Body of pancreas (tissue), 4 donors: ENCODE measurements around the gene QPCTL. TPM values are rescaled to one million over a fixed set of nuclear protein-coding genes. Genes with fewer than 3 reads are reported as not detected.

Source experiments
- ATAC-seq: fragments of 150-250 bp; one replicate; pipeline ENCODE4 v1.9.1; 2016
- DNase-seq, 4 donors: peaks; one replicate each; pipeline ENCODE4 v3.0.0-alpha.2; 2019
- H3K27ac ChIP-seq, 4 donors: fragments of 200-600 bp; sonication (generic); 1 replicate in 3 of 4; 2 replicates in 1 of 4; pipeline versions ENCODE4 v1.5.1 to v1.6.1; 2016 to 2019; ENCODE audit warnings: mild to moderate bottlenecking in 1 of 4, mixed read lengths in 1 of 4, moderate library complexity in 1 of 4
- H3K27me3 ChIP-seq, 2 donors: fragments of 200-600 bp; sonication (generic); one replicate each; pipeline ENCODE4 v1.6.0; 2016; ENCODE audit warnings: mild to moderate bottlenecking in 1 of 2
- H3K36me3 ChIP-seq, 2 donors: fragments of 200-600 bp; sonication (generic); replicated peaks in 1 of 2; 2 replicates each; pipeline ENCODE4 v1.5.1; 2016; ENCODE audit warnings: low read depth in 2 of 2; ENCODE audit not compliant: insufficient read depth in 1 of 2
- H3K4me1 ChIP-seq: fragments of 200-600 bp; sonication (generic); one replicate; pipeline ENCODE4 v1.6.0; 2016
- H3K4me3 ChIP-seq, 2 donors: fragments of 200-600 bp; sonication (generic); 1 replicate in 1 of 2; 2 replicates in 1 of 2; pipeline ENCODE4 v1.5.1; 2016 to 2019
- H3K9me3 ChIP-seq, 3 donors: fragments of 200-600 bp; sonication (generic); 1 replicate in 2 of 3; 2 replicates in 1 of 3; pipeline ENCODE4 v1.5.1; 2016
- POLR2A ChIP-seq, 3 donors: fragments of 450-650 bp; IDR thresholded peaks; one replicate each; pipeline ENCODE4 v1.6.1; 2016; ENCODE audit warnings: antibody characterized with exemption in 3 of 3, mild to moderate bottlenecking in 2 of 3
- WGBS, 2 donors: methylation state at CpG; one replicate each; pipeline ENCODE4 v1.1.5; 2017; 5-methylcytosine and 5-hydroxymethylcytosine counted together
- intact Hi-C: fragments of 100-400 bp; cut with DNase I; formaldehyde crosslinking; loops from one replicate; pipeline ENCODE4 v1.15.1; 2023
- total RNA-seq, 2 donors: library from RNA; depleted of rRNA; stranded (reverse); fragments of >200 nt; gene quantifications; one replicate each; pipeline ENCODE4 v1.1.0, GENCODE V29; 2016
- TF ChIP-seq, protein P1 (sequence below), 7 experiments: fragments of 450-650 bp in 4 of 7; fragments of 200-600 bp in 3 of 7; sonication (generic) in 3 of 7; IDR thresholded peaks; one replicate each; pipeline ENCODE4 v1.5.1; 2016 to 2019; ENCODE audit warnings: antibody characterized with exemption in 7 of 7

The QPCTL gene
- total RNA-seq, 2 donors from 2014 or later, result 2.1 to 4.0 TPM

DNA sequence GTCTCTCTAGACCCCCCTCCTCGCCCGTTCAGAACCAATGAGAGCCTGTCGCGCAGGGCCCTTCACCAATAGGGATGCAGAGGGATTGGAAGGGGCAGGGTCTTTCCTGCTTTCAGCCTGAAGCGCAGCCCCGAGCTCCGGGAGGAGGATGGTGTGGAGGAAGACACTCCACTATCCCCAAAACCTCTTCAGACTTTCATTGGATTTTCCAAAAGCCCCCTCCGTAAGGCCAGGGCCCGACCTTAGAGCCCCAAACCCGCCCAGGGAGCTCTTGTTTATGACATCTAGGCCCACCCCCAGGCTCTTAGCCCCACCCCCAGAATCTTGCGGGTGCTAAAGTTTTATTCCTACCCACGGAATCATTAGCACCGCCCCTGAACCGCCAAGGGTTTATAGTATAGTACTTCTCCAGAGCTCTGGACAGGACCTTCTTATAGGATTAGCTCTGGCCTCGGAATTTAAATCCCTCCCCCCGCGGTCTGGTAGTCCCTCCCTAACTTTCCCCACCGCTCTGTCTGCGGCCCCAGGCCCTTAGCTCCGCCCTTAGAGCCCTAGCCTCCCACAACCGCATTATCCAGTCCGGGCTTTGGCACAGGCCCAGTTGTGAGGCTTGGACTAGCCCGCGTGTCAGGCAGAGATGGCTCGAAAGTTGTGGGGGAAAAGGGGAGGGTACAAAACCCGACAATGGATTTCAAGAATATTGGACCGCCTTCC is 46.7 kb upstream of the QPCTL start:
- intact Hi-C loops, result loop anchor here (10.0 kb wide), 1 partner anchor 121 kb away; no protein-coding TSS in a partner anchor
- Histone ChIP-seq H3K36me3 (no peaks in the 10 kb centered on the region), H3K27ac (no peak overlapping the region), H3K27me3 (no peaks in the 10 kb centered on the region), H3K4me1 (peaks cover 39% of the 10 kb centered on the region), H3K4me3 (no peak overlapping the region), H3K9me3 (no peaks in the 10 kb centered on the region)
- DNase-seq (peak; percentile 70 to 84 (median 80)), ATAC-seq (peak; percentile 43)
- WGBS, 2 donors, result 0 to 5% methylated on average over 22 to 27 of the region's 27 CpGs
- no peak for TF ChIP-seq POLR2A (IDR thresholded peaks at IDR 0.05)
- TF ChIP-seq, protein P1, sequence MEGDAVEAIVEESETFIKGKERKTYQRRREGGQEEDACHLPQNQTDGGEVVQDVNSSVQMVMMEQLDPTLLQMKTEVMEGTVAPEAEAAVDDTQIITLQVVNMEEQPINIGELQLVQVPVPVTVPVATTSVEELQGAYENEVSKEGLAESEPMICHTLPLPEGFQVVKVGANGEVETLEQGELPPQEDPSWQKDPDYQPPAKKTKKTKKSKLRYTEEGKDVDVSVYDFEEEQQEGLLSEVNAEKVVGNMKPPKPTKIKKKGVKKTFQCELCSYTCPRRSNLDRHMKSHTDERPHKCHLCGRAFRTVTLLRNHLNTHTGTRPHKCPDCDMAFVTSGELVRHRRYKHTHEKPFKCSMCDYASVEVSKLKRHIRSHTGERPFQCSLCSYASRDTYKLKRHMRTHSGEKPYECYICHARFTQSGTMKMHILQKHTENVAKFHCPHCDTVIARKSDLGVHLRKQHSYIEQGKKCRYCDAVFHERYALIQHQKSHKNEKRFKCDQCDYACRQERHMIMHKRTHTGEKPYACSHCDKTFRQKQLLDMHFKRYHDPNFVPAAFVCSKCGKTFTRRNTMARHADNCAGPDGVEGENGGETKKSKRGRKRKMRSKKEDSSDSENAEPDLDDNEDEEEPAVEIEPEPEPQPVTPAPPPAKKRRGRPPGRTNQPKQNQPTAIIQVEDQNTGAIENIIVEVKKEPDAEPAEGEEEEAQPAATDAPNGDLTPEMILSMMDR (IDR thresholded peaks at IDR 0.05), result no peak

DNA sequence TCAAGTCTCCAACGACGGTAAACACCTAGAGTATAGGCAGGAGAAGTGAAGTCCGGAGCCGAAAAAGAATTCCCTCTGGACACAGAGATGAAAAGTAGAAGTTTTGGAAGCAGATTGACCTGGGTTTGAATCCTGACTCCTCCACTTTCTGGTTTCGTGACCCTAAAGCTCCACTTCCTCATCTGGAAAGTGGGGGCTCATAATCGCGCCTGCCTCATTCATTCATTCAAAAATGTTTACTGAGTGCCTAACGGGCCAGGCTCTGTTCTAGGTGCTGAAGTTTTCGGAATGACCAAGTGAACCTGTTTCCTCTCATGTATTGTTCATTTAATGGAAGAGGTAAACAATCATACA is 46.1 kb upstream of the QPCTL start:
- no peak for TF ChIP-seq POLR2A (IDR thresholded peaks at IDR 0.05)
- TF ChIP-seq, protein P1 (IDR thresholded peaks at IDR 0.05), result no peak
- 6 to 11% methylated on average over 8 of the region's 9 CpGs for WGBS, 2 donors
- Histone ChIP-seq H3K36me3 (no peaks in the 10 kb centered on the region), H3K4me3 (no peak overlapping the region), H3K9me3 (no peaks in the 10 kb centered on the region), H3K27me3 (no peaks in the 10 kb centered on the region), H3K4me1 (peaks cover 34% of the 10 kb centered on the region), H3K27ac (no peak overlapping the region)
- intact Hi-C loops, result loop anchor here (10.0 kb wide), 1 partner anchor 122 kb away; no protein-coding TSS in a partner anchor
- ATAC-seq (no peak), DNase-seq (no peak)

- H3K27me3 ChIP-seq, result no peaks in the 10 kb centered on the region
- intact Hi-C loops, result no loop called here
- TF ChIP-seq POLR2A (IDR thresholded peaks at IDR 0.05), result no peak
- TF ChIP-seq, protein P1 (IDR thresholded peaks at IDR 0.05), result no peak
- no peak overlapping the region for H3K4me3 ChIP-seq
- H3K36me3 ChIP-seq, result no peaks in the 10 kb centered on the region
- no peaks in the 10 kb centered on the region for H3K9me3 ChIP-seq
- no peak overlapping the region for H3K27ac ChIP-seq
- 69 to 71% methylated on average over 3 of the region's 3 CpGs for WGBS, 2 donors
- ATAC-seq, result no peak
- no peak for DNase-seq
- peaks cover 7% of the 10 kb centered on the region for H3K4me1 ChIP-seq
Measured at GRCh38 chr19:45650722-45651121, 41.7 kb upstream of the QPCTL start.

DNA sequence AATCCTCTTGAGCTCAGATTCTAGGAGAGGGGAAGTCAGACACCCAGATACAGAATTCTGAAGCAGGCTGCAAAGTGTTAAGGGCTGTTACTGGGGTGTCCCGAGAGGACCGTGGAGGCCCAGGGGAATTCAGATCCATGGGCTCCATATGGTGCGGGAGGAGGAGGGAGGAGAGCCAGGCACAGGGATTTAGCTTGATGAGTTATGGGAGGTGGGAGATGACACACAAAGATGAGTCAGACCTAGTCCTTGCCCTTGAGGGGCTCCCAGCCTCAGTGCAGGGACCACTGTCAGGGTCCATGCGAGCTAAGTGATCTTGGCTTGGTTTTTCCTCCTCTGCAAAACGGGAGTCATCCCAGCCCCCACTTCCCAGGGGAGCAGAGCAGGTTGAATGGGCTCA is 38.8 kb upstream of the QPCTL start:
- no peaks in the 10 kb centered on the region for H3K36me3 ChIP-seq
- no peak for DNase-seq
- no peak overlapping the region for H3K27ac ChIP-seq
- H3K4me1 ChIP-seq, result no peaks in the 10 kb centered on the region
- no peaks in the 10 kb centered on the region for H3K9me3 ChIP-seq
- WGBS, 2 donors, result 61 to 64% methylated on average over 5 of the region's 5 CpGs
- H3K4me3 ChIP-seq, result no peak overlapping the region
- TF ChIP-seq POLR2A (IDR thresholded peaks at IDR 0.05), result no peak
- TF ChIP-seq, protein P1 (IDR thresholded peaks at IDR 0.05), result no peak
- H3K27me3 ChIP-seq, result no peaks in the 10 kb centered on the region
- no peak for ATAC-seq
- intact Hi-C loops, result no loop called here

- WGBS, 2 donors, result 60 to 100% methylated on average over 1 to 3 of the region's 3 CpGs
- intact Hi-C loops, result no loop called here
Measured at GRCh38 chr19:45655073-45655472, 37.4 kb upstream of the QPCTL start.

More at GRCh38 chr19:45655073-45655472, 37.4 kb upstream of the QPCTL start:
- H3K27ac ChIP-seq, result no peak overlapping the region
- DNase-seq (no peak), ATAC-seq (no peak)
- H3K4me1 ChIP-seq, result no peaks in the 10 kb centered on the region
- H3K9me3 ChIP-seq, result no peaks in the 10 kb centered on the region
- no peak overlapping the region for H3K4me3 ChIP-seq
- no peaks in the 10 kb centered on the region for H3K27me3 ChIP-seq
- H3K36me3 ChIP-seq, result no peaks in the 10 kb centered on the region
- no peak for TF ChIP-seq POLR2A (IDR thresholded peaks at IDR 0.05)
- TF ChIP-seq, protein P1 (IDR thresholded peaks at IDR 0.05), result no peak
